ENCODE results near the gene PHF2.

PHF2 gene

GRCh38 chr9:93701494-93702218, 125.3 kb downstream of the PHF2 start:
- no peak for DNase-seq (ENCODE audit: low read depth)

- no peak for DNase-seq (ENCODE audit: low read depth)
These were observed 125.9 kb downstream of the PHF2 start for GRCh38 chr9:93702261-93702660.

- no peak for DNase-seq (ENCODE audit: low read depth)
These were observed 132.1 kb downstream of the PHF2 start for GRCh38 chr9:93708289-93708986.

- DNase-seq (ENCODE audit: low read depth), result no peak
These were observed 132.6 kb downstream of the PHF2 start for GRCh38 chr9:93708987-93709302.

- DNase-seq (ENCODE audit: low read depth), result no peak
These were observed 133.4 kb downstream of the PHF2 start for GRCh38 chr9:93709600-93710369.

- DNase-seq (ENCODE audit: low read depth), result no peak
These were observed 134.0 kb downstream of the PHF2 start for GRCh38 chr9:93710370-93710723.

GRCh38 chr9:93711002-93711401, 134.6 kb downstream of the PHF2 start:
- no peak for DNase-seq (ENCODE audit: low read depth)

- DNase-seq (ENCODE audit: low read depth), result no peak
These were observed 136.5 kb downstream of the PHF2 start for GRCh38 chr9:93712896-93713295.

- DNase-seq (ENCODE audit: low read depth), result no peak
These were observed 137.3 kb downstream of the PHF2 start for GRCh38 chr9:93713716-93714115.

GRCh38 chr9:93721417-93721965, 145.1 kb downstream of the PHF2 start:
- no peak for DNase-seq (ENCODE audit: low read depth)

- no peak for DNase-seq (ENCODE audit: low read depth)
These were observed 148.5 kb downstream of the PHF2 start for GRCh38 chr9:93724852-93725251.

- no peak for DNase-seq (ENCODE audit: low read depth)
These were observed 149.0 kb downstream of the PHF2 start for GRCh38 chr9:93725382-93725781.

GRCh38 chr9:93726147-93726546, 149.8 kb downstream of the PHF2 start:
- DNase-seq (ENCODE audit: low read depth), result no peak
